Endothelial cell of umbilical vein (primary cell): ENCODE results near the gene CEP72. TPM values are rescaled to one million over a fixed set of nuclear protein-coding genes. Genes with fewer than 3 reads are reported as not detected.

Experiments
- BruUV-seq: library from RNA; stranded (reverse); fragments of 400-500 nt; replicated peaks from 2 replicates; lab custom pipeline; 2021; lab: Mats Ljungman, UMichigan
- CTCF ChIA-PET: fragments of 300-600, 350-600 bp; sonication (Branson Sonifier 250); formaldehyde crosslinking; loops from one replicate; lab custom pipeline; 2021; ENCODE audit warnings: antibody characterized with exemption, inconsistent platforms; lab: Charles Lee
- POLR2A ChIA-PET: fragments of 300-600, 350-600 bp; sonication (Branson Sonifier 250); formaldehyde crosslinking; loops from one replicate; lab custom pipeline; 2021; ENCODE audit warnings: antibody characterized with exemption, inconsistent platforms; lab: Charles Lee
- DNase-seq: peaks from one replicate; pipeline ENCODE4 v3.0.0-alpha.2; 2011; ENCODE audit warnings: low read depth, low spot score
- FAIRE-seq: peaks from 2 replicates; lab custom pipeline; 2011; peaks lifted over from hg19 to GRCh38; lab: Jason Lieb, UNC
- H2AFZ ChIP-seq: 2 replicates; pipeline ENCODE4 v1.6.0; 2012; ENCODE audit warnings: low read depth, low read length, control low read depth, inconsistent platforms
- H3K27ac ChIP-seq: 2 replicates; pipeline ENCODE4 v1.5.1; 2011; ENCODE audit warnings: low read depth, mild to moderate bottlenecking, control low read depth, low read length, moderate library complexity; ENCODE audit not compliant: insufficient read depth
- H3K27me3 ChIP-seq, 2 experiments: 2 replicates each; pipeline versions ENCODE4 v1.6.0 to v1.6.1; 2011; ENCODE audit warnings: low read length in 2 of 2, mixed read lengths in 1 of 2; ENCODE audit not compliant: control insufficient read depth in 2 of 2, insufficient read depth in 2 of 2
- H3K36me3 ChIP-seq, 2 experiments: 2 replicates in 1 of 2; 3 replicates in 1 of 2; pipeline ENCODE4 v1.5.1; 2011; ENCODE audit warnings: low read length in 2 of 2, mild to moderate bottlenecking in 1 of 2, moderate library complexity in 1 of 2; ENCODE audit not compliant: control insufficient read depth in 2 of 2, insufficient read depth in 2 of 2; ENCODE audit errors: extremely low read depth in 1 of 2
- H3K4me1 ChIP-seq: 3 replicates; pipeline ENCODE4 v1.5.1; 2011; ENCODE audit warnings: mild to moderate bottlenecking, low read length; ENCODE audit not compliant: control insufficient read depth, insufficient read depth; ENCODE audit errors: extremely low read depth
- H3K4me2 ChIP-seq: 2 replicates; pipeline ENCODE4 v1.6.1; 2011; ENCODE audit warnings: low read length, control low read depth, mixed read lengths; ENCODE audit not compliant: insufficient read depth
- H3K4me3 ChIP-seq, 3 experiments: fragments of 200-600 bp in 1 of 3; sonication (generic), shearing (Covaris generic) in 1 of 3; replicated peaks in 1 of 3; 2 replicates each; pipeline ENCODE4 v1.5.1; 2011 to 2016; ENCODE audit warnings: control low read depth in 3 of 3, low read length in 3 of 3, mild to moderate bottlenecking in 2 of 3, inconsistent platforms in 1 of 3, low read depth in 1 of 3, moderate library complexity in 1 of 3; ENCODE audit not compliant: insufficient read depth in 1 of 3
- H3K79me2 ChIP-seq: 2 replicates; pipeline ENCODE4 v1.6.0; 2012; ENCODE audit warnings: low read length, inconsistent platforms; ENCODE audit not compliant: control insufficient read depth, insufficient read depth
- H3K9ac ChIP-seq: replicated peaks from 2 replicates; pipeline ENCODE3; 2011; ENCODE audit warnings: low read length, control low read depth; ENCODE audit not compliant: insufficient read depth; ENCODE audit errors: extremely low read depth
- H3K9me1 ChIP-seq: replicated peaks from 3 replicates; pipeline ENCODE4 v1.6.0; 2011; ENCODE audit warnings: mild to moderate bottlenecking, low read length; ENCODE audit not compliant: control insufficient read depth, insufficient read depth; ENCODE audit errors: extremely low read depth
- H3K9me3 ChIP-seq: replicated peaks from 2 replicates; pipeline ENCODE4 v1.5.1; 2012; ENCODE audit warnings: low read length, inconsistent platforms; ENCODE audit not compliant: control insufficient read depth, insufficient read depth
- H4K20me1 ChIP-seq: replicated peaks from 2 replicates; pipeline ENCODE3; 2011; ENCODE audit warnings: mild to moderate bottlenecking, low read length; ENCODE audit not compliant: control insufficient read depth, insufficient read depth; ENCODE audit errors: extremely low read depth
- EZH2 ChIP-seq: IDR thresholded peaks from 2 replicates; pipeline ENCODE4 v1.6.1; 2012; ENCODE audit warnings: borderline replicate concordance, low read depth, mild to moderate bottlenecking, moderate library complexity, low read length, inconsistent platforms; ENCODE audit not compliant: severe bottlenecking
- GATA2 ChIP-seq: IDR thresholded peaks from 2 replicates; pipeline ENCODE4 v1.7.0; 2011; ENCODE audit warnings: low read depth, mild to moderate bottlenecking, moderate library complexity, mixed read lengths, low read length; ENCODE audit not compliant: insufficient read length, insufficient read depth
- JUN ChIP-seq: IDR thresholded peaks from 2 replicates; pipeline ENCODE4 v1.6.1; 2011; ENCODE audit warnings: borderline replicate concordance, low read depth; ENCODE audit not compliant: insufficient read length, insufficient read depth
- MYC ChIP-seq: IDR thresholded peaks from one replicate; pipeline ENCODE4 v1.6.1; 2011; ENCODE audit warnings: mild to moderate bottlenecking, low read depth, low read length
- POLR2A ChIP-seq: IDR thresholded peaks from 2 replicates; pipeline ENCODE4 v1.6.1; 2012; ENCODE audit warnings: low read depth, mild to moderate bottlenecking, control low read depth, low read length
- POLR2AphosphoS5 ChIP-seq: IDR thresholded peaks from 2 replicates; pipeline ENCODE4 v1.6.1; 2012; ENCODE audit warnings: low read depth, mild to moderate bottlenecking, control low read depth, low read length, moderate library complexity; ENCODE audit not compliant: insufficient read depth
- dilution Hi-C: fragments of 300-500 bp; cut with MboI; formaldehyde crosslinking; loops from one replicate; pipeline ENCODE4 v1.15.0; 2019; ENCODE audit warnings: low sequenced_read_pairs; ENCODE audit not compliant: extremely low pct_ligation_motif_present
- intact Hi-C: fragments of 100-400 bp; cut with micrococcal nuclease; formaldehyde crosslinking; loops from one replicate; pipeline ENCODE4 v1.10.0; 2022
- polyA plus RNA-seq, 4 experiments: library from polyadenylated mRNA; depleted of rRNA in 3 of 4; stranded (reverse) in 3 of 4; unstranded in 1 of 4; fragments of >200 nt; gene quantifications; 2 replicates each; pipeline versions ENCODE4 v1.2.1 to v1.2.3, GENCODE V29; 2011 to 2012; ENCODE audit warnings: missing spikeins in 1 of 4
- total RNA-seq: library from RNA; stranded (reverse); gene quantifications from 2 replicates; pipeline ENCODE4 v1.2.3, GENCODE V29; 2021
- TF ChIP-seq, protein P1 (sequence below): IDR thresholded peaks from 2 replicates; pipeline ENCODE4 v1.6.1; 2011; ENCODE audit not compliant: insufficient read depth, insufficient read length
- TF ChIP-seq, protein P2 (sequence below), 2 donors: IDR thresholded peaks; 1 replicate in 1 of 2; 2 replicates in 1 of 2; pipeline ENCODE4 v1.5.1; 2011; ENCODE audit warnings: low read length in 2 of 2, mild to moderate bottlenecking in 2 of 2, moderate library complexity in 2 of 2, control low read depth in 1 of 2, inconsistent platforms in 1 of 2, low read depth in 1 of 2; ENCODE audit not compliant: insufficient read depth in 1 of 2; ENCODE audit errors: extremely low read depth in 1 of 2

CEP72 gene
- total and polyA plus RNA-seq, 2 donors (not counting 3 experiments of a cell fraction or from before 2014, with no cell fraction given): 2.9 to 9.5 TPM

DNA sequence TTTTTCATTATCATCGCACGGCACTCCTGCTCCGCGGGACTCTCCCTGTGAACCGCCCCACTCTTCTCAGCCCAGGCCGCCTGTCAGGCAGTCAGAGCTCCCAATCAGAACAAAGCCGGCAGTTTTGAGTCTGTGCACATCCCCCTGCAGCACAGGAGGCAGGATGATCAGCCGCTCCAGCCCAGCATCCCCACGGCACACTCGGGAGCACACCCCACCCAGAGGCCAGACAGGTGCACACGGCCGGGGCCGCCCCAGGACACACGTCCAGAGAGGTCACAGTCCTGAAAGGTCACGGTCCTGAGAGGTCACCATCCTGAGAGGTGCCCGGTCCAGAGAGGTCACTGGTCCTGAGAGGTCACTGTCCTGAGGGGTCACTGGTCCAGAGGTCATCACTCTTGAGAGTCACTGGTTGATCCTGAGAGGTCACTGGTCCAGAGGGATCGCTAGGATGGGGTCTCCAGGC lies 72.6 kb downstream of the CEP72 start:
- Histone ChIP-seq H4K20me1 (no peaks in the 10 kb centered on the region), H3K4me1 (no peaks in the 10 kb centered on the region), H3K79me2 (no peaks in the 10 kb centered on the region)

More for the DNA sequence above, 72.6 kb downstream of the CEP72 start:
- dilution Hi-C loops (no loop called here), intact Hi-C loops (no loop called here)
- TF ChIP-seq EZH2: no peak
- TF ChIP-seq, protein P1, sequence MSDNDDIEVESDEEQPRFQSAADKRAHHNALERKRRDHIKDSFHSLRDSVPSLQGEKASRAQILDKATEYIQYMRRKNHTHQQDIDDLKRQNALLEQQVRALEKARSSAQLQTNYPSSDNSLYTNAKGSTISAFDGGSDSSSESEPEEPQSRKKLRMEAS: no peak
- no peak for TF ChIP-seq POLR2AphosphoS5
- no peak for TF ChIP-seq MYC
- no peak for TF ChIP-seq POLR2A
- TF ChIP-seq GATA2: no peak
- TF ChIP-seq, protein P2, sequence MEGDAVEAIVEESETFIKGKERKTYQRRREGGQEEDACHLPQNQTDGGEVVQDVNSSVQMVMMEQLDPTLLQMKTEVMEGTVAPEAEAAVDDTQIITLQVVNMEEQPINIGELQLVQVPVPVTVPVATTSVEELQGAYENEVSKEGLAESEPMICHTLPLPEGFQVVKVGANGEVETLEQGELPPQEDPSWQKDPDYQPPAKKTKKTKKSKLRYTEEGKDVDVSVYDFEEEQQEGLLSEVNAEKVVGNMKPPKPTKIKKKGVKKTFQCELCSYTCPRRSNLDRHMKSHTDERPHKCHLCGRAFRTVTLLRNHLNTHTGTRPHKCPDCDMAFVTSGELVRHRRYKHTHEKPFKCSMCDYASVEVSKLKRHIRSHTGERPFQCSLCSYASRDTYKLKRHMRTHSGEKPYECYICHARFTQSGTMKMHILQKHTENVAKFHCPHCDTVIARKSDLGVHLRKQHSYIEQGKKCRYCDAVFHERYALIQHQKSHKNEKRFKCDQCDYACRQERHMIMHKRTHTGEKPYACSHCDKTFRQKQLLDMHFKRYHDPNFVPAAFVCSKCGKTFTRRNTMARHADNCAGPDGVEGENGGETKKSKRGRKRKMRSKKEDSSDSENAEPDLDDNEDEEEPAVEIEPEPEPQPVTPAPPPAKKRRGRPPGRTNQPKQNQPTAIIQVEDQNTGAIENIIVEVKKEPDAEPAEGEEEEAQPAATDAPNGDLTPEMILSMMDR (IDR thresholded peaks at IDR 0.05; ENCODE audit: extremely low read depth in 1 of 2, insufficient read depth in 1 of 2, low read depth in 1 of 2, low read length in 2 of 2): no peak
- TF ChIP-seq JUN: no peak
- no peaks in the 10 kb centered on the region for H3K9me1 ChIP-seq
- H3K27me3 ChIP-seq: no peaks in the 10 kb centered on the region
- H3K27ac ChIP-seq: no peak overlapping the region
- no peak overlapping the region for H3K9ac ChIP-seq
- no peaks in the 10 kb centered on the region for H3K36me3 ChIP-seq
- CTCF ChIA-PET: no interaction called here
- H3K4me2 ChIP-seq: no peak overlapping the region
- DNase-seq (no peak), FAIRE-seq (no peak)
- H2AFZ ChIP-seq: no peak overlapping the region
- POLR2A ChIA-PET: no interaction called here
- no TSS peak for BruUV-seq
- no peaks in the 10 kb centered on the region for H3K9me3 ChIP-seq
- no peak overlapping the region for H3K4me3 ChIP-seq
